Activated B cell treated with CpG ODN at 0.5 μM for 24 hours (primary cell): ENCODE measurements around the gene PLCG2. TPM values are rescaled to one million over a fixed set of nuclear protein-coding genes. Genes with fewer than 3 reads are reported as not detected.
A peak's percentile ranks its signal among the peaks of the same experiment; 100 is the strongest.

ENCODE experiments used
- ATAC-seq: fragments of 200-7000 bp; cut with Tn5 transposase; one replicate; pipeline ENCODE4 v1.10.0; 2021; ENCODE audit warnings: low read depth, mild to moderate bottlenecking, moderate library complexity
- CTCF ChIA-PET: fragments of 350-600 bp; sonication (Branson Sonifier 250); formaldehyde crosslinking; loops from one replicate; lab custom pipeline; 2021; ENCODE audit warnings: antibody characterized with exemption; lab: Charles Lee
- POLR2A ChIA-PET: fragments of 350-600 bp; sonication (Branson Sonifier 250); formaldehyde crosslinking; loops from one replicate; lab custom pipeline; 2021; ENCODE audit warnings: antibody characterized with exemption; lab: Charles Lee
- DNase-seq: peaks from one replicate; pipeline ENCODE4 v3.0.0; 2022
- H3K27ac Mint-ChIP-seq: one replicate; pipeline ENCODE4 v1.8.0; 2020; ENCODE audit warnings: mixed read lengths
- H3K27me3 Mint-ChIP-seq: one replicate; pipeline ENCODE4 v1.8.0; 2021; ENCODE audit warnings: mixed read lengths
- H3K36me3 Mint-ChIP-seq: one replicate; pipeline ENCODE4 v1.8.0; 2021; ENCODE audit warnings: low read depth, mixed read lengths
- H3K4me1 Mint-ChIP-seq: one replicate; pipeline ENCODE4 v1.8.0; 2021; ENCODE audit warnings: mixed read lengths
- H3K4me3 Mint-ChIP-seq: one replicate; pipeline ENCODE4 v1.8.0; 2020; ENCODE audit warnings: mild to moderate bottlenecking, mixed read lengths
- H3K9me3 Mint-ChIP-seq: one replicate; pipeline ENCODE4 v1.8.0; 2020; ENCODE audit warnings: mixed read lengths
- CTCF ChIP-seq: fragments of 200-600 bp; IDR thresholded peaks from one replicate; pipeline ENCODE4 v1.8.0; 2022; ENCODE audit warnings: antibody characterized with exemption, mild to moderate bottlenecking
- intact Hi-C: fragments of 100-400 bp; cut with micrococcal nuclease; formaldehyde crosslinking; loops from one replicate; pipeline ENCODE4 v1.15.1; 2024
- total RNA-seq: library from RNA; stranded (reverse); gene quantifications from 2 replicates; pipeline ENCODE4 v1.2.3, GENCODE V29; 2022

PLCG2 gene
- total RNA-seq, 1 donor from 2014 or later = 525 TPM

GRCh38 chr16:81744911-81745310 is 34.2 kb upstream of the PLCG2 start:
- peaks cover 78% of the 10 kb centered on the region for H3K4me1 Mint-ChIP-seq
- H3K27ac Mint-ChIP-seq = no peak overlapping the region
- H3K4me3 Mint-ChIP-seq = no peak overlapping the region
- ChIA-PET POLR2A (interaction anchor here (1.0 to 1.2 kb wide), 2 partner anchors 10 to 73 kb away, joined by 3 to 4 read pairs; no protein-coding TSS in a partner anchor), CTCF (interaction anchor here (0.9 kb wide), 1 partner anchor 11 kb away, joined by 3 read pairs; no protein-coding TSS in a partner anchor)
- no peak for ATAC-seq
- intact Hi-C loops = no loop called here
- no peak for DNase-seq
- no peaks in the 10 kb centered on the region for H3K27me3 Mint-ChIP-seq
- H3K9me3 Mint-ChIP-seq = no peaks in the 10 kb centered on the region
- no peak for TF ChIP-seq CTCF
- peaks cover 9% of the 10 kb centered on the region for H3K36me3 Mint-ChIP-seq

GRCh38 chr16:81745704-81746558 is 33.2 kb upstream of the PLCG2 start:
- no peak for TF ChIP-seq CTCF
- ChIA-PET POLR2A (interaction anchor here (0.6 to 1.2 kb wide), 2 partner anchors 32 to 72 kb away, joined by 3 to 8 read pairs; no protein-coding TSS in a partner anchor), CTCF (interaction anchor here (0.9 kb wide), 1 partner anchor 10 kb away, joined by 3 read pairs; no protein-coding TSS in a partner anchor)
- intact Hi-C loops = no loop called here
- no peaks in the 10 kb centered on the region for H3K27me3 Mint-ChIP-seq
- peaks cover 9% of the 10 kb centered on the region for H3K36me3 Mint-ChIP-seq
- peak overlapping the region; percentile 91 for H3K27ac Mint-ChIP-seq
- peak overlapping the region; percentile 83 for H3K4me3 Mint-ChIP-seq
- ATAC-seq (peak; percentile 77), DNase-seq (peak; percentile 68)
- no peaks in the 10 kb centered on the region for H3K9me3 Mint-ChIP-seq
- peaks cover 76% of the 10 kb centered on the region for H3K4me1 Mint-ChIP-seq

- peak overlapping the region; percentile 91 for H3K27ac Mint-ChIP-seq
- no peak for TF ChIP-seq CTCF
- DNase-seq (no peak), ATAC-seq (no peak)
- intact Hi-C loops = no loop called here
- peak overlapping the region; percentile 83 for H3K4me3 Mint-ChIP-seq
- no peaks in the 10 kb centered on the region for H3K27me3 Mint-ChIP-seq
- CTCF ChIA-PET = no interaction called here
- peaks cover 4% of the 10 kb centered on the region for H3K36me3 Mint-ChIP-seq
- peaks cover 76% of the 10 kb centered on the region for H3K4me1 Mint-ChIP-seq
- H3K9me3 Mint-ChIP-seq = no peaks in the 10 kb centered on the region
- POLR2A ChIA-PET = no interaction called here
These were observed 32.5 kb upstream of the PLCG2 start for GRCh38 chr16:81746566-81746965.

- CTCF ChIA-PET = interaction anchor here (0.9 to 1.7 kb wide), 4 partner anchors 33 to 125 kb away, joined by 3 to 8 read pairs (median 6); no protein-coding TSS in a partner anchor
- POLR2A ChIA-PET = interaction anchor here (0.8 to 6.6 kb wide), 11 partner anchors 8 to 93 kb away, joined by 3 to 124 read pairs (median 10); partner anchors contain the start of gene PLCG2
- TF ChIP-seq CTCF = no peak
- DNase-seq (no peak), ATAC-seq (peak; percentile 41)
- H3K9me3 Mint-ChIP-seq = no peaks in the 10 kb centered on the region
- peak overlapping the region; percentile 89 for H3K27ac Mint-ChIP-seq
- H3K4me3 Mint-ChIP-seq = peak overlapping the region; percentile 61
- intact Hi-C loops = loop anchor here (1.0 kb wide), 1 partner anchor 9 kb away; no protein-coding TSS in a partner anchor
- H3K27me3 Mint-ChIP-seq = no peaks in the 10 kb centered on the region
- peaks cover 81% of the 10 kb centered on the region for H3K4me1 Mint-ChIP-seq
- H3K36me3 Mint-ChIP-seq = peaks cover 4% of the 10 kb centered on the region
These were observed 30.5 kb upstream of the PLCG2 start for GRCh38 chr16:81748476-81749198.
